IgD-negative memory B cell (primary cell): Measurements from ENCODE around the gene FBXL2. TPM values are rescaled to one million over a fixed set of nuclear protein-coding genes. Genes with fewer than 3 reads are reported as not detected.
"Not testable (repeated sequence)": the region's sequence is repeated elsewhere in the genome, so short reads cannot be mapped to it uniquely, and the experiment has no call there.

Source experiments
- H3K27ac Mint-ChIP-seq, 3 donors: one replicate each; pipeline ENCODE4 v1.8.0; 2020 to 2022; ENCODE audit warnings: mild to moderate bottlenecking in 3 of 3, mixed read lengths in 3 of 3, moderate library complexity in 1 of 3
- H3K27me3 Mint-ChIP-seq: one replicate; pipeline ENCODE4 v1.8.0; 2021; ENCODE audit warnings: mixed read lengths
- H3K36me3 Mint-ChIP-seq: one replicate; pipeline ENCODE4 v1.8.0; 2020; ENCODE audit warnings: mild to moderate bottlenecking, mixed read lengths
- H3K4me1 Mint-ChIP-seq, 3 donors: one replicate each; pipeline ENCODE4 v1.8.0; 2020 to 2022; ENCODE audit warnings: mixed read lengths in 3 of 3, mild to moderate bottlenecking in 1 of 3
- H3K4me3 Mint-ChIP-seq, 4 donors: one replicate each; pipeline ENCODE4 v1.8.0; 2020 to 2022; ENCODE audit warnings: mild to moderate bottlenecking in 4 of 4, mixed read lengths in 4 of 4, moderate library complexity in 3 of 4
- H3K9me3 Mint-ChIP-seq, 3 donors: one replicate each; pipeline ENCODE4 v1.8.0; 2020 to 2021; ENCODE audit warnings: mixed read lengths in 3 of 3, mild to moderate bottlenecking in 1 of 3
- polyA plus RNA-seq: library from polyadenylated mRNA; unstranded; fragments of 300-500 nt; fragmentation: Illumina TruSeq; gene quantifications from one replicate; pipeline ENCODE4 v1.2.3, GENCODE V29; 2021

FBXL2 gene
- polyA plus RNA-seq, 1 donor from 2014 or later, result not detected

GRCh38 chr3:33273628-33274027 lies 3.6 kb upstream of the FBXL2 start:
- H3K36me3 Mint-ChIP-seq, result peaks cover 3% of the 10 kb centered on the region
- H3K4me1 Mint-ChIP-seq, result peaks cover 0 to 4% (median 3%) of the 10 kb centered on the region in 3 donors
- H3K9me3 Mint-ChIP-seq, result peaks cover 0 to 4% (median 0%) of the 10 kb centered on the region in 3 donors
- no peak overlapping the region for H3K27ac Mint-ChIP-seq
- peaks cover 14% of the 10 kb centered on the region for H3K27me3 Mint-ChIP-seq
- H3K4me3 Mint-ChIP-seq, result no peak overlapping the region

DNA sequence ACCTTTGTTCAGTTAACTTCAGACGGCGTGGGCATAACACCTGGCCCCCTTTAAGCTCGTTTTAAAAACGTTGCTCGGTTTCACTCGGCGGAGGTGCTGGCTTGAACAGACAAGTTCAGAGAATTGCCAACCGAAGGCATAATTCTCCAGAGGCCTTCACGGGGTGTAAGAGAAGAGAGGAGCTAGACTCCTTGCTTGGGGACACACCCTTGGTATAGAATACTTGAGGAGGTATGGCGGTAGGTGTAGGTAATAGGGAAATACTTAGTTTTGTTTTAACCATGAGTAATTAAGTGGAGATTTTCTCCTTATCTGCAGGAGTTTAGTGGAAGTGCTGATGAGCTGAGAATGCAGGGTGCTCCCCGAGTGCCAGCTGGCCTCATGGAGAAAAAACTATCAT lies 921 bp downstream of the FBXL2 start:
- H3K4me3 Mint-ChIP-seq, result peak overlapping the region in 2 of 4 donors; percentile 62 to 84
- peaks cover 19% of the 10 kb centered on the region for H3K27me3 Mint-ChIP-seq
- H3K9me3 Mint-ChIP-seq, result peaks cover 0 to 10% (median 0%) of the 10 kb centered on the region in 3 donors
- H3K4me1 Mint-ChIP-seq, result peaks cover 0 to 4% (median 3%) of the 10 kb centered on the region in 3 donors
- peaks cover 2% of the 10 kb centered on the region for H3K36me3 Mint-ChIP-seq
- H3K27ac Mint-ChIP-seq, result no peak overlapping the region

- Mint-ChIP-seq H3K27ac (no peak overlapping the region), H3K4me1 (no peaks in the 10 kb centered on the region), H3K36me3 (peaks cover under 1% of the 10 kb centered on the region), H3K4me3 (no peak overlapping the region), H3K9me3 (peaks cover 6 to 21% (median 11%) of the 10 kb centered on the region in 3 donors), H3K27me3 (peaks cover 30% of the 10 kb centered on the region)
Measured at GRCh38 chr3:33287672-33288282, 10.5 kb downstream of the FBXL2 start.

DNA sequence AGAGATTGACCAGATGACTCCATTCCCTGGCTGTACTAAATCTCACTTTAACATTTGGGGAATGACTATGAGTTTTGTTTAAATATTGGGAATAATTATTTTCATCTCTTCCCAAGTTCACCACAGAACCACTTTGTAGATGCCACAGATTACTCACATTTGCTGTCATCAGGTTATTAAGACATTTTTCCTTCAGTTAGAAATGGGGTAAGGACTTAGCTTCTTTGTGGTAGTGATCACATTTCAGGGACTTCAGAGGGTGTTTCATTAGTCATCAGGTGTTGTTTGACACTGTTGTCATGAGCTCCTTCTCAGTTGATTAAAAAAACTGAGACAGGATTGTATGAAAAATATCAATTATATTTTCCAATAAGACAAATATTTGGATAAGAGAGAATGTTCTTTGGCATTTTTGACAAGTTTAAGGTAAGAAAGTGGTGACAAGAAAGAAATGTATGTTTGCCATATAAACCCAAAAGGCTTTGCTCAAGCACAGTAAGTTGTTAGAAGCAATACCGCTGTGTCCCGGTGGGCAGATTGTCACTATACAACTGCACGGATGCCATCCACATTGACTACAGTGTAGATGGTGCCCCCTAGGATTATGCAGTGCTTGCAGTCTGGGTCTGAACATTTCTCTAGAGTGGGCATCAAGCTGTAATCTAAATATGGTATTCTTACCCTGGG lies 22.3 kb downstream of the FBXL2 start:
- Mint-ChIP-seq H3K9me3 (peaks cover 1 to 7% (median 2%) of the 10 kb centered on the region in 3 donors), H3K27me3 (peaks cover 1% of the 10 kb centered on the region), H3K4me1 (no peaks in the 10 kb centered on the region), H3K36me3 (no peaks in the 10 kb centered on the region), H3K27ac (no peak overlapping the region), H3K4me3 (no peak overlapping the region)

DNA sequence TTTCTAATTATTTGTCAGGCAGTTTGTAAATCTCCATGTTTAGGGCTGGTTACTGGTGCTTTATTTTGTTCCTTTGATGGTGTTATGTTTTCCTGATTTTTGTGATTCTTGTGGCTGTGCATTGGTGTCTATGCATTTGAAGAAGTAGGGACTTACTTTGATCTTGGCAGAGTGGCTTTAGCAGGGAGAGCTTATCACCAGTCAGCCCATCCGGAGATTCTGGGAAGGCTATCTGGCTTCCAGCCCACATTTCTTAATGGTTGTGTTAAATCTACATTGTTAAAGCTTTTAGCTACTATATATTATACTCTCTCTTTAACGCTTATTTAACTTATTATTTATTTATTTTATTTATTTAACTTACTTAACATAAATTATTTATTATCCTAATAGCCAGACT lies 35.1 kb downstream of the FBXL2 start:
- H3K36me3 Mint-ChIP-seq, result no peaks in the 10 kb centered on the region
- no peak overlapping the region for H3K27ac Mint-ChIP-seq
- H3K9me3 Mint-ChIP-seq, result peaks cover 2 to 11% (median 3%) of the 10 kb centered on the region in 3 donors
- H3K4me1 Mint-ChIP-seq, result no peaks in the 10 kb centered on the region
- H3K4me3 Mint-ChIP-seq, result no peak overlapping the region
- H3K27me3 Mint-ChIP-seq, result peaks cover 14% of the 10 kb centered on the region

- peaks cover 2 to 11% (median 3%) of the 10 kb centered on the region in 3 donors for H3K9me3 Mint-ChIP-seq
- H3K4me1 Mint-ChIP-seq, result peaks cover 0 to 4% (median 3%) of the 10 kb centered on the region in 3 donors
- no peaks in the 10 kb centered on the region for H3K36me3 Mint-ChIP-seq
- no peak overlapping the region for H3K27ac Mint-ChIP-seq
- peaks cover 15% of the 10 kb centered on the region for H3K27me3 Mint-ChIP-seq
- H3K4me3 Mint-ChIP-seq, result no peak overlapping the region
Measured at GRCh38 chr3:33313331-33313730, 36.1 kb downstream of the FBXL2 start.

GRCh38 chr3:33314993-33315392 lies 37.8 kb downstream of the FBXL2 start:
- H3K4me1 Mint-ChIP-seq, result peaks cover 0 to 8% (median 4%) of the 10 kb centered on the region in 3 donors
- H3K27ac Mint-ChIP-seq, result no peak overlapping the region
- no peak overlapping the region for H3K4me3 Mint-ChIP-seq
- peaks cover 16% of the 10 kb centered on the region for H3K27me3 Mint-ChIP-seq
- H3K36me3 Mint-ChIP-seq, result no peaks in the 10 kb centered on the region
- peaks cover 2 to 7% (median 3%) of the 10 kb centered on the region in 3 donors for H3K9me3 Mint-ChIP-seq

DNA sequence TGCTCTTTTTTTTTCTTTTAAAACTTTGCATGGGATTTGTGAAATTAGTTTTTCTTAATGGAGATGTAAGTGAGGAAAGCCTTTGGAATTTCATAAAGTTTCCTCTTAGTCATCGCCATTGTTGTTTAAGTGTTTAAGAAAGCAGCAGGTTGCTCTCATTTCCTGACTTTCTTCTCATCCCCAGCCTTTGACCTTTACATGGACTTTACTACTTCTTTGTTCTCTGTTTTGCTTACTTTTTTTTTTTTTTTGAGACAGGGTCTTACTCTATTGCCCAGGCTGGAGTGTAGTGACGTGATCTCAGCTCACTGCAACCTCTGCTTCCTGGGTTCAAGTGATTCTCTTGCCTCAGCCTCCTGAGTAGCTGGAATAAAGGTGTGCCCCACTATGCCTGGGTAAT lies 38.6 kb downstream of the FBXL2 start:
- Mint-ChIP-seq H3K27me3 (peaks cover 16% of the 10 kb centered on the region), H3K4me3 (no peak overlapping the region), H3K9me3 (peaks cover 2 to 7% (median 3%) of the 10 kb centered on the region in 3 donors), H3K36me3 (no peaks in the 10 kb centered on the region), H3K4me1 (peaks cover 0 to 8% (median 4%) of the 10 kb centered on the region in 3 donors), H3K27ac (no peak overlapping the region)

DNA sequence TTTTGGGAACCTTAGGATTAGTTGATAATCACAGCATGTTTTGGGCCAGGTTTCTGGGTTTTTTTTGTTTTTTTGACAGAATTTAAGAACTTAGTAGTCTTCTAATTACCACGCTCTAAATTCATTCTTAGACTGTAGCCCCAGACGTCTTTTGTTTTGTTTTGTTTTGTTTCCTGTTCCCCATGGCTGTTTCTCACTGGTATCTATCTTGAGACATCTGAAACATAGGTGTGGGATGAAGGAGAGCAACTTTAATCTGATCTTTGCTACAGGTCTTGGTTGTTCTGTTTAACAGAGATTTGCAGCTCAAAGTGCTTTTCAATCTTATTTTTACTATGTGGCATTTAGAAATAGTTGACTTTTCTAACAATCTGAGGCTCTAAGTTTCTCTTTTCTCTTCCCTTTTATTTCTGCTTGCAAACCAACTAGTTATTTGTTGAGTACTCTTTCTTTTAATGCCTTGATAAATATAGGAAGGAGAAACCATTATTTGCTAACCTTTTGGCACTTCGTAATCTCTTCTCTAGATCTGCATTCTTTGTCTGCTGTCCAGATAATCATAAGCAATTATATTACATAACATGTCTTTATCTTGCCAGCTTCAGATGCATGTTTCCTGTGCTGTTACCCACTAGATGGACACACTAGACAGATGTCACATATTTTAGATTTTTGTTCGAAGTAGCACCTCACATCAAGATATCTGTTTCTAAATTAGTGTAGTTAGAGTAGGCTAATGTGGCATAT lies 40.9 kb downstream of the FBXL2 start:
- no peak overlapping the region for H3K27ac Mint-ChIP-seq
- peaks cover 0 to 8% (median 4%) of the 10 kb centered on the region in 3 donors for H3K4me1 Mint-ChIP-seq
- H3K27me3 Mint-ChIP-seq, result peaks cover 16% of the 10 kb centered on the region
- H3K9me3 Mint-ChIP-seq, result no peaks in the 10 kb centered on the region
- H3K4me3 Mint-ChIP-seq, result no peak overlapping the region
- no peaks in the 10 kb centered on the region for H3K36me3 Mint-ChIP-seq

DNA sequence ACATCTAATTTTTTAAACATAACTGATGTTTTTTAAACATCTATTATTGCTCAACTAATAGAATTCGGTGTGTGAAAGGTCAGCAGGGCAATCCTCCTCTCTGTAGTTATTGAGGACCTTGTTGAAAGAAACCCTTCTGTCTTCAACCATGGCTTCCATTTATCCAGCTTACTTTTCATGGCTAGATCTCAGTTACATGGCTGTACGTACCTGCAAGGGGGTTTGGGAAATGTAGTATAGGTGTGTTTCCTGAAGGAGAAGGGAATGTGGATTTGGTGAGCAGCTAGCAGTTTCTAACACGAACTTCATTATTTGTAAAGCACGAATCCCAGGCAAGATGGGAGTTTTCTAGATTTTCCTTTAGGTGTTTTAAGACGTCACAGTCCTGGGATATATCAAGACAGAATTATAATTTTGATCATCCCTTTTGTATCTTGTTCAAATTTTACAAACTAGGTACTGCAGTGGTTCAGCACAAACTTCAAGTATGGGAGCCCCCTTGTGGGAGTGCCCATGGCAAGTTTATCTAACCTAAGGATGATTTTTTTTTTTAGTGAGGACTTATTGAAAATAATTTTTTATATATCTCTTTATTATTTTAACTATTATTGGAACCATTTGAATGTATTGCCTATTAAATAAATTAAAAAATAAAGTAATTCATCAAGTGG lies 41.6 kb downstream of the FBXL2 start:
- H3K9me3 Mint-ChIP-seq, result peaks cover 0 to 4% (median 0%) of the 10 kb centered on the region in 3 donors
- no peak overlapping the region for H3K4me3 Mint-ChIP-seq
- H3K36me3 Mint-ChIP-seq, result no peaks in the 10 kb centered on the region
- no peak overlapping the region for H3K27ac Mint-ChIP-seq
- peaks cover 18% of the 10 kb centered on the region for H3K27me3 Mint-ChIP-seq
- H3K4me1 Mint-ChIP-seq, result peaks cover 0 to 8% (median 4%) of the 10 kb centered on the region in 3 donors

DNA sequence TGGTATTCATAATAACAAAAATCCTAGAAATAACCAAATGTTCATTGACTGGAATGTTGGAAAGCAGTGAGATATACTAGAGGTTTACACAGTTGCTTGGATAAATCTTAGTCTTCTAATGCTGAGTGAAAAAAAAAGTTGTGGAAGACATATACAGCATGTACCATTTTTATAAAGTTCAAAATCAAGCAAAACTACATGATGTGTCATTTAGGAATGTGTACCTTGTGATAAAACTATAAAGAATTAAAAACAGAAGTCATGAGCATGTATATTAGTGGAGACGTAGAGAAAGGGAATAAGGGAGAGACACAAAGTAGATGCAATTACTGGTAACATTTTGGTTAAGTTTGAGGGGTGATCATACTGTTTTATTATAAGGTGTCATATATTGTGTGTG lies 45.2 kb downstream of the FBXL2 start:
- Mint-ChIP-seq H3K9me3 (peaks cover 0 to 5% (median 0%) of the 10 kb centered on the region in 3 donors), H3K36me3 (no peaks in the 10 kb centered on the region), H3K4me1 (peaks cover 0 to 8% (median 4%) of the 10 kb centered on the region in 3 donors), H3K27ac (no peak overlapping the region), H3K27me3 (peaks cover 15% of the 10 kb centered on the region), H3K4me3 (no peak overlapping the region)

DNA sequence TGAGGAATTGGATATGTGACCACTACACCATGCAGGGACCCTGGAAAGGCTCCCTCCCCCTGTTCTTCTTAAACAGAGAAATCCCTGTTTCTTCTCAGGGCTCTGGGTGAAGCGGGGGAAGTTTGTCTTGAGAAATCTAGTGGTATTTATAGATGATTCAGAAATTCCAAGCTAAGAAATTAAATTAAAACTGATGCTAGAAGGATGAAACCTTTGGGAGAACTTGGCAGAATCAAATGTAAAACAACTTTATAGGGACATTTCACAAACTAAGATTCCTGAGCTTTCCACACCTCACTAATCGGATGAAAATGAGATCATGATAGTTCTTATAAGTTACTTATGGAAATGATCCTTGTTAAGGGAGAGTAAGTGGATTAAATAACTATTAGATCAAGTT lies 54.2 kb downstream of the FBXL2 start:
- no peak overlapping the region for H3K4me3 Mint-ChIP-seq
- peaks cover 8% of the 10 kb centered on the region for H3K27me3 Mint-ChIP-seq
- no peak overlapping the region for H3K27ac Mint-ChIP-seq
- peaks cover 8% of the 10 kb centered on the region for H3K36me3 Mint-ChIP-seq
- H3K4me1 Mint-ChIP-seq, result no peaks in the 10 kb centered on the region
- peaks cover 2 to 19% (median 7%) of the 10 kb centered on the region in 3 donors for H3K9me3 Mint-ChIP-seq

DNA sequence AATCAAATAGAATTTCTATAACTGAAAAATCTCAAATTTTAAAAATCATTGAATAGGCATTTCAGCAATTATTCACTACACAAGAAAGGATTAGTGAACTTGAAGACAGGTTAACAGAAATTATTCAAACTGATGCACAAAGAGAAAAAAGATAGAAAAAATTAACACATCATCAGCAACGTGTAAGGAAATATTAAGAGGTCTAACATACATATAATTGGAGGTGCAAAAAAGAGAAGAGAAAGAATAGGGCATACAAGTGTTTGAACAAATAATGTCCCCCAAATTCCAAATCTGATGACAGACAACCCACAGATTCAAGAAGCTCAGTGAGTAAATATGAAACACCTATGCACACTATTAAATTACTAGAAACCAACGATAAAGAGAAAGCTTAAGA lies 57.1 kb downstream of the FBXL2 start:
- Mint-ChIP-seq H3K36me3 (peaks cover 6% of the 10 kb centered on the region), H3K27me3 (peaks cover 8% of the 10 kb centered on the region), H3K4me3 (peak overlapping the region in 1 of 4 donors; percentile 2), H3K9me3 (peaks cover 2 to 19% (median 7%) of the 10 kb centered on the region in 3 donors), H3K4me1 (no peaks in the 10 kb centered on the region), H3K27ac (no peak overlapping the region)

- not testable (repeated sequence) for H3K4me1 Mint-ChIP-seq, H3K36me3 Mint-ChIP-seq, H3K27me3 Mint-ChIP-seq, H3K9me3 Mint-ChIP-seq, H3K4me3 Mint-ChIP-seq
- H3K27ac Mint-ChIP-seq, result peak overlapping the region in 1 of 3 donors; percentile 2
Measured at GRCh38 chr3:33338936-33339465, 61.8 kb downstream of the FBXL2 start.
